SH-SY5Y (cell line): ENCODE results near the gene TMOD2.

ENCODE experiments used
- GATA2 ChIP-seq: IDR thresholded peaks from 2 replicates; pipeline ENCODE4 v1.6.1; 2011; ENCODE audit warnings: mild to moderate bottlenecking, low read depth, low read length
- GATA3 ChIP-seq: IDR thresholded peaks from 2 replicates; pipeline ENCODE4 v1.6.1; 2011; ENCODE audit warnings: low read depth, mild to moderate bottlenecking, low read length, moderate library complexity

DNA sequence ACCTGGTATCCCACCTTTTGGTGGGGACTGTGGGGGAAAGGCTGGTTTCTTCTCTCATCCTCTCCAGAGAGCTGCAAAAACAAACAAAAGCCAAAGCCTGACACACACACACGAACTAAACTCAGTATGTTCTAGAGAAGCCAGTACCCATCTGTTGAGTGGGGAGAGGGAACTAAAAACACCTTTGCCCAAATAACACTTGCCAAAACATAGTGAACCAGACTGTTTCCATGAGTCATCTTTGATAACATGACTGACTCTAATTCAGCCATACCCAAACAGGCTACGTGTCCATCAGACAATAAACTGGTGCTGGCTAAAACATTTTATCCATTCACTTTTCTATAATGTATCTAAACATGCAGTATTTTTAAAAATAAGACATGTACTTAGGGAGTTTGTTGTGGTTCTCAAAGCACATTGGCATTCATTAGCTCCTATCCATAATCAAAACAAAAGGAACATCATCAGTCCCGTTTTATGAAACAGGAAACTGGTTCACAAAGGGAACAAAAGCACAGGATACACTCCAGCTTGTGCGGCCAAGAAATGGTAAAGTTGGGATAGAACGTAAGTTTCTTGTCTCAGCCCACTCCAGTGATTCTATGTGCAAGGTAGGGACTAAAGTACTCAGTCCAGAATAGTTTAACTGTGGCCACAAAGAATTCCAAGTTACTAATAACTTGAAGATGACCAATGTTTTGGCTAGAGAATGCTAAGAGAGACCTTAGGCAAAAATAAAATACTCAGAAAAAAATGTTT, 30.0 kb upstream of the TMOD2 start:
- TF ChIP-seq GATA2 (no peak), GATA3 (no peak)
